Astrocyte (in vitro differentiated cells and primary cell): ENCODE data around the gene GARIN5B. TPM values are rescaled to one million over a fixed set of nuclear protein-coding genes. Genes with fewer than 3 reads are reported as not detected.

Experiments used
- DNase-seq: peaks from one replicate; pipeline ENCODE4 v3.0.0-alpha.2; 2010; ENCODE audit warnings: low read depth
- FAIRE-seq: peaks from 2 replicates; lab custom pipeline; 2011; peaks lifted over from hg19 to GRCh38; lab: Jason Lieb, UNC
- H2AFZ ChIP-seq: 2 replicates; pipeline ENCODE4 v1.6.0; 2012; ENCODE audit warnings: low read depth, low read length, inconsistent platforms
- H3K27ac ChIP-seq: 2 replicates; pipeline ENCODE4 v1.5.1; 2011; ENCODE audit warnings: low read depth, low read length, inconsistent platforms
- H3K27me3 ChIP-seq: 2 replicates; pipeline ENCODE4 v1.6.0; 2011; ENCODE audit warnings: low read length, inconsistent platforms; ENCODE audit not compliant: insufficient read depth
- H3K36me3 ChIP-seq: 2 replicates; pipeline ENCODE4 v1.5.1; 2011; ENCODE audit warnings: low read length, inconsistent platforms; ENCODE audit not compliant: insufficient read depth
- H3K4me1 ChIP-seq: 2 replicates; pipeline ENCODE4 v1.5.1; 2011; ENCODE audit warnings: low read length, inconsistent platforms; ENCODE audit not compliant: insufficient read depth
- H3K4me2 ChIP-seq: 2 replicates; pipeline ENCODE4 v1.6.0; 2012; ENCODE audit warnings: low read length, inconsistent platforms
- H3K4me3 ChIP-seq: 2 replicates; pipeline ENCODE4 v1.5.1; 2011; ENCODE audit warnings: low read depth, mild to moderate bottlenecking, low read length, inconsistent platforms; ENCODE audit not compliant: insufficient read depth
- H3K79me2 ChIP-seq: 2 replicates; pipeline ENCODE4 v1.6.0; 2012; ENCODE audit warnings: mild to moderate bottlenecking, low read length, inconsistent platforms; ENCODE audit not compliant: insufficient read depth
- H3K9ac ChIP-seq: 2 replicates; pipeline ENCODE4 v1.6.0; 2012; ENCODE audit warnings: mild to moderate bottlenecking, low read length, inconsistent platforms
- H3K9me3 ChIP-seq: 2 replicates; pipeline ENCODE4 v1.5.1; 2012; ENCODE audit warnings: low read depth, mild to moderate bottlenecking, low read length, inconsistent platforms; ENCODE audit not compliant: insufficient read depth
- H4K20me1 ChIP-seq: 2 replicates; pipeline ENCODE4 v1.6.0; 2012; ENCODE audit warnings: low read length, inconsistent platforms; ENCODE audit not compliant: insufficient read depth
- H3K27ac Mint-ChIP-seq: one replicate; pipeline ENCODE4 v1.8.0; 2021; ENCODE audit warnings: mild to moderate bottlenecking, mixed read lengths; ENCODE audit not compliant: unreplicated experiment
- H3K27me3 Mint-ChIP-seq: one replicate; pipeline ENCODE4 v1.8.0; 2021; ENCODE audit warnings: low read depth, mixed read lengths; ENCODE audit not compliant: unreplicated experiment
- H3K36me3 Mint-ChIP-seq: one replicate; pipeline ENCODE4 v1.8.0; 2021; ENCODE audit warnings: low read depth, mixed read lengths; ENCODE audit not compliant: unreplicated experiment
- H3K4me1 Mint-ChIP-seq: one replicate; pipeline ENCODE4 v1.8.0; 2021; ENCODE audit warnings: low read depth, mixed read lengths; ENCODE audit not compliant: unreplicated experiment
- H3K4me3 Mint-ChIP-seq: one replicate; pipeline ENCODE4 v1.8.0; 2021; ENCODE audit warnings: mild to moderate bottlenecking, moderate library complexity, mixed read lengths; ENCODE audit not compliant: unreplicated experiment
- H3K9me3 Mint-ChIP-seq: one replicate; pipeline ENCODE4 v1.8.0; 2021; ENCODE audit warnings: mild to moderate bottlenecking, mixed read lengths; ENCODE audit not compliant: unreplicated experiment
- EZH2 ChIP-seq: IDR thresholded peaks from 2 replicates; pipeline ENCODE4 v1.6.1; 2012; ENCODE audit warnings: mild to moderate bottlenecking, low read length, inconsistent platforms; ENCODE audit not compliant: insufficient read depth
- total RNA-seq: library from RNA; stranded (reverse); gene quantifications from 2 replicates; pipeline ENCODE4 v1.2.1, GENCODE V29; 2021
- TF ChIP-seq, protein P1 (sequence below): IDR thresholded peaks from 2 replicates; pipeline ENCODE4 v1.5.1; 2011; ENCODE audit warnings: low read depth, mild to moderate bottlenecking, inconsistent platforms, low read length, moderate library complexity; ENCODE audit not compliant: insufficient read depth

The GARIN5B gene
- total RNA-seq, 1 donor from 2014 or later: 0.20 TPM

DNA sequence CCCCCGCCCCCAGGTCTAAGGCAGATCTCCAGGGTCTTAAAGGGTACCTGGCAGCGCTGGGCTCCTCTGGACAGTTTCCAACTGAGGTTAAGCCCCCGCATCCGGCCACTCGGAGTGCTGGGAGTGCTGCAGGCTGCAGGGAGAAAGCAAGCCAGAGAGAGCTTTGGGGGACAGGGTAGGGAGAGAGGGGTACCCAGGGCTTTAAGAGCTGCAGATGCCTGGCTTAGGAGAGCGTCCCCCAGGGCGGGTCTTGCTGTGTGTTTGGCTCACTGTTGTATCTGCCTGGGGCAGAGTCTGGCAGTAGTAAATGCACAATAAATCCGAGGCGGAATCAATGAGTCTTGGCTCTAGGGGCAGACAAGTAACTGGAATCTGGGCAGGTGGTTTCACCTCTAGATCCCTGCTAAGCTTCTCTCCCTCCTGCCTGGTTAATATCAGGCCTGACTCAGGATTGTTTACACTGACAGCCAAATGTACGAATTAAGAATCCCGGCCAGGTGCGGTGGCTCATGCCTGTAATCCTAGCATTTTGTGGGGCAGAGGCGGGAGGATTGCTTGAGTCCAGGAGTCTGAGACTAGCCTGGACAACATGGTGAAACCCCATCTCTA, 7.7 kb downstream of the GARIN5B start:
- Histone ChIP-seq H3K4me3 (no peak overlapping the region), H3K4me1 (peaks cover 10% of the 10 kb centered on the region), H3K9me3 (no peaks in the 10 kb centered on the region), H3K4me2 (no peak overlapping the region), H3K79me2 (no peaks in the 10 kb centered on the region), H2AFZ (no peak overlapping the region), H4K20me1 (peaks cover 11% of the 10 kb centered on the region), H3K27me3 (peaks cover 17% of the 10 kb centered on the region), H3K9ac (no peak overlapping the region), H3K27ac (no peak overlapping the region), H3K36me3 (no peaks in the 10 kb centered on the region)
- H3K27me3 Mint-ChIP-seq: peaks cover 65% of the 10 kb centered on the region
- H3K9me3 Mint-ChIP-seq: peaks cover 6% of the 10 kb centered on the region
- DNase-seq (no peak), FAIRE-seq (no peak)
- no peak overlapping the region for H3K27ac Mint-ChIP-seq
- H3K4me1 Mint-ChIP-seq: no peaks in the 10 kb centered on the region
- peaks cover 4% of the 10 kb centered on the region for H3K36me3 Mint-ChIP-seq
- H3K4me3 Mint-ChIP-seq: no peak overlapping the region
- TF ChIP-seq EZH2: peak; percentile 26
- TF ChIP-seq, protein P1, sequence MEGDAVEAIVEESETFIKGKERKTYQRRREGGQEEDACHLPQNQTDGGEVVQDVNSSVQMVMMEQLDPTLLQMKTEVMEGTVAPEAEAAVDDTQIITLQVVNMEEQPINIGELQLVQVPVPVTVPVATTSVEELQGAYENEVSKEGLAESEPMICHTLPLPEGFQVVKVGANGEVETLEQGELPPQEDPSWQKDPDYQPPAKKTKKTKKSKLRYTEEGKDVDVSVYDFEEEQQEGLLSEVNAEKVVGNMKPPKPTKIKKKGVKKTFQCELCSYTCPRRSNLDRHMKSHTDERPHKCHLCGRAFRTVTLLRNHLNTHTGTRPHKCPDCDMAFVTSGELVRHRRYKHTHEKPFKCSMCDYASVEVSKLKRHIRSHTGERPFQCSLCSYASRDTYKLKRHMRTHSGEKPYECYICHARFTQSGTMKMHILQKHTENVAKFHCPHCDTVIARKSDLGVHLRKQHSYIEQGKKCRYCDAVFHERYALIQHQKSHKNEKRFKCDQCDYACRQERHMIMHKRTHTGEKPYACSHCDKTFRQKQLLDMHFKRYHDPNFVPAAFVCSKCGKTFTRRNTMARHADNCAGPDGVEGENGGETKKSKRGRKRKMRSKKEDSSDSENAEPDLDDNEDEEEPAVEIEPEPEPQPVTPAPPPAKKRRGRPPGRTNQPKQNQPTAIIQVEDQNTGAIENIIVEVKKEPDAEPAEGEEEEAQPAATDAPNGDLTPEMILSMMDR: no peak

DNA sequence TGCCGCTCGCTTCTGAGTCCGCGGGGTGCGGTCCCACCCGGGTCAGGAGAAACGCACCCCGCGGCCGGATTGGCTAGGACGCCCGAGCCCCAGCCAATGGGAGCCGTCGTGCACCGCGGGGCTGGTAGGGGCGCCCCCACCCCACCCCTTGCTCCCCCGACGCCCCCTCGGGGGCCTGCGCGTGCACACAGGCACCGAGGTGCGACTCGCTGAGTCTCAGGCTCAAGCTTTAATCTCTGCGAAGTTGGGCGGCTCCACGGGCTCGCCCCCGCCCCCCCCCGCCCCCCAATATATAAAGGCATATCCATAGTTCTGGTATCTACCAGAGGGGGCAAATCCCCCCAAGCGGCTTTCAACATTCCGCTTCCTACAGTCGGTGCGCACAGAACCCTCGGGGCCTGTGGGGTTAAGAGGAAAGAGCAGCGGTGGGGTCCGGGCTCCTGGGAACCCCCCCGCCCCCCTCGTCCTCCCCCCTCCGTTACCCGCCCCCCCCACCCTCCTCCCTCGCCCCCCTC, 8.3 kb downstream of the GARIN5B start, which contains the start of gene COX6B2:
Gene COX6B2 (minus strand): TSS at position 22 of the 515 bp plus-strand sequence. CDS start 198 bp downstream, outside the sequence.
- no peak for DNase-seq

More for the DNA sequence above, 8.3 kb downstream of the GARIN5B start, which contains the start of gene COX6B2:
- Histone ChIP-seq H2AFZ (peak within 1 kb of the TSS; percentile 81), H3K4me1 (peaks cover 10% of the 10 kb centered on the region), H3K27me3 (peaks cover 17% of the 10 kb centered on the region), H3K27ac (no peak within 1 kb of the TSS), H3K9ac (peak within 1 kb of the TSS; percentile 43), H3K79me2 (no peaks in the 10 kb centered on the region), H3K4me2 (peak within 1 kb of the TSS; percentile 82), H3K36me3 (no peaks in the 10 kb centered on the region), H3K9me3 (no peaks in the 10 kb centered on the region), H3K4me3 (peak within 1 kb of the TSS; percentile 17), H4K20me1 (peaks cover 11% of the 10 kb centered on the region)
- Mint-ChIP-seq H3K27me3 (peaks cover 65% of the 10 kb centered on the region), H3K4me3 (peak within 1 kb of the TSS; percentile 79), H3K4me1 (no peaks in the 10 kb centered on the region), H3K27ac (no peak within 1 kb of the TSS), H3K9me3 (peaks cover 6% of the 10 kb centered on the region), H3K36me3 (peaks cover 4% of the 10 kb centered on the region)
- TF ChIP-seq EZH2: peak; percentile 73
- TF ChIP-seq, protein P1: no peak
- no peak for FAIRE-seq
